Endothelial cell of umbilical vein (primary cell): ENCODE data around the gene CRIM1. TPM values are rescaled to one million over a fixed set of nuclear protein-coding genes. Genes with fewer than 3 reads are reported as not detected.
A peak's percentile ranks its signal among the peaks of the same experiment; 100 is the strongest.

Experiments
- BruUV-seq: library from RNA; stranded (reverse); fragments of 400-500 nt; replicated peaks from 2 replicates; lab custom pipeline; 2021; lab: Mats Ljungman, UMichigan
- CTCF ChIA-PET: fragments of 300-600, 350-600 bp; sonication (Branson Sonifier 250); formaldehyde crosslinking; loops from one replicate; lab custom pipeline; 2021; ENCODE audit warnings: antibody characterized with exemption, inconsistent platforms; lab: Charles Lee
- POLR2A ChIA-PET: fragments of 300-600, 350-600 bp; sonication (Branson Sonifier 250); formaldehyde crosslinking; loops from one replicate; lab custom pipeline; 2021; ENCODE audit warnings: antibody characterized with exemption, inconsistent platforms; lab: Charles Lee
- DNase-seq: peaks from one replicate; pipeline ENCODE4 v3.0.0-alpha.2; 2011; ENCODE audit warnings: low read depth, low spot score
- FAIRE-seq: peaks from 2 replicates; lab custom pipeline; 2011; peaks lifted over from hg19 to GRCh38; lab: Jason Lieb, UNC
- H2AFZ ChIP-seq: 2 replicates; pipeline ENCODE4 v1.6.0; 2012; ENCODE audit warnings: low read depth, low read length, control low read depth, inconsistent platforms
- H3K27ac ChIP-seq: 2 replicates; pipeline ENCODE4 v1.5.1; 2011; ENCODE audit warnings: low read depth, mild to moderate bottlenecking, control low read depth, low read length, moderate library complexity; ENCODE audit not compliant: insufficient read depth
- H3K27me3 ChIP-seq, 2 experiments: 2 replicates each; pipeline versions ENCODE4 v1.6.0 to v1.6.1; 2011; ENCODE audit warnings: low read length in 2 of 2, mixed read lengths in 1 of 2; ENCODE audit not compliant: control insufficient read depth in 2 of 2, insufficient read depth in 2 of 2
- H3K36me3 ChIP-seq, 2 experiments: 2 replicates in 1 of 2; 3 replicates in 1 of 2; pipeline ENCODE4 v1.5.1; 2011; ENCODE audit warnings: low read length in 2 of 2, mild to moderate bottlenecking in 1 of 2, moderate library complexity in 1 of 2; ENCODE audit not compliant: control insufficient read depth in 2 of 2, insufficient read depth in 2 of 2; ENCODE audit errors: extremely low read depth in 1 of 2
- H3K4me1 ChIP-seq: 3 replicates; pipeline ENCODE4 v1.5.1; 2011; ENCODE audit warnings: mild to moderate bottlenecking, low read length; ENCODE audit not compliant: control insufficient read depth, insufficient read depth; ENCODE audit errors: extremely low read depth
- H3K4me2 ChIP-seq: 2 replicates; pipeline ENCODE4 v1.6.1; 2011; ENCODE audit warnings: low read length, control low read depth, mixed read lengths; ENCODE audit not compliant: insufficient read depth
- H3K4me3 ChIP-seq, 3 experiments: fragments of 200-600 bp in 1 of 3; sonication (generic), shearing (Covaris generic) in 1 of 3; replicated peaks in 1 of 3; 2 replicates each; pipeline ENCODE4 v1.5.1; 2011 to 2016; ENCODE audit warnings: control low read depth in 3 of 3, low read length in 3 of 3, mild to moderate bottlenecking in 2 of 3, inconsistent platforms in 1 of 3, low read depth in 1 of 3, moderate library complexity in 1 of 3; ENCODE audit not compliant: insufficient read depth in 1 of 3
- H3K79me2 ChIP-seq: 2 replicates; pipeline ENCODE4 v1.6.0; 2012; ENCODE audit warnings: low read length, inconsistent platforms; ENCODE audit not compliant: control insufficient read depth, insufficient read depth
- H3K9ac ChIP-seq: replicated peaks from 2 replicates; pipeline ENCODE3; 2011; ENCODE audit warnings: low read length, control low read depth; ENCODE audit not compliant: insufficient read depth; ENCODE audit errors: extremely low read depth
- H3K9me1 ChIP-seq: replicated peaks from 3 replicates; pipeline ENCODE4 v1.6.0; 2011; ENCODE audit warnings: mild to moderate bottlenecking, low read length; ENCODE audit not compliant: control insufficient read depth, insufficient read depth; ENCODE audit errors: extremely low read depth
- H3K9me3 ChIP-seq: replicated peaks from 2 replicates; pipeline ENCODE4 v1.5.1; 2012; ENCODE audit warnings: low read length, inconsistent platforms; ENCODE audit not compliant: control insufficient read depth, insufficient read depth
- H4K20me1 ChIP-seq: replicated peaks from 2 replicates; pipeline ENCODE3; 2011; ENCODE audit warnings: mild to moderate bottlenecking, low read length; ENCODE audit not compliant: control insufficient read depth, insufficient read depth; ENCODE audit errors: extremely low read depth
- EZH2 ChIP-seq: IDR thresholded peaks from 2 replicates; pipeline ENCODE4 v1.6.1; 2012; ENCODE audit warnings: borderline replicate concordance, low read depth, mild to moderate bottlenecking, moderate library complexity, low read length, inconsistent platforms; ENCODE audit not compliant: severe bottlenecking
- FOS ChIP-seq: IDR thresholded peaks from 2 replicates; pipeline ENCODE4 v1.6.1; 2011; ENCODE audit warnings: mild to moderate bottlenecking, low read length, moderate library complexity, borderline replicate concordance; ENCODE audit not compliant: insufficient read depth
- GATA2 ChIP-seq: IDR thresholded peaks from 2 replicates; pipeline ENCODE4 v1.7.0; 2011; ENCODE audit warnings: low read depth, mild to moderate bottlenecking, moderate library complexity, mixed read lengths, low read length; ENCODE audit not compliant: insufficient read length, insufficient read depth
- JUN ChIP-seq: IDR thresholded peaks from 2 replicates; pipeline ENCODE4 v1.6.1; 2011; ENCODE audit warnings: borderline replicate concordance, low read depth; ENCODE audit not compliant: insufficient read length, insufficient read depth
- MAX ChIP-seq: IDR thresholded peaks from 2 replicates; pipeline ENCODE4 v1.6.1; 2011; ENCODE audit not compliant: insufficient read depth, insufficient read length
- MYC ChIP-seq: IDR thresholded peaks from one replicate; pipeline ENCODE4 v1.6.1; 2011; ENCODE audit warnings: mild to moderate bottlenecking, low read depth, low read length
- POLR2A ChIP-seq: IDR thresholded peaks from 2 replicates; pipeline ENCODE4 v1.6.1; 2012; ENCODE audit warnings: low read depth, mild to moderate bottlenecking, control low read depth, low read length
- POLR2AphosphoS5 ChIP-seq: IDR thresholded peaks from 2 replicates; pipeline ENCODE4 v1.6.1; 2012; ENCODE audit warnings: low read depth, mild to moderate bottlenecking, control low read depth, low read length, moderate library complexity; ENCODE audit not compliant: insufficient read depth
- dilution Hi-C: fragments of 300-500 bp; cut with MboI; formaldehyde crosslinking; loops from one replicate; pipeline ENCODE4 v1.15.0; 2019; ENCODE audit warnings: low sequenced_read_pairs; ENCODE audit not compliant: extremely low pct_ligation_motif_present
- intact Hi-C: fragments of 100-400 bp; cut with micrococcal nuclease; formaldehyde crosslinking; loops from one replicate; pipeline ENCODE4 v1.10.0; 2022
- polyA plus RNA-seq, 4 experiments: library from polyadenylated mRNA; depleted of rRNA in 3 of 4; stranded (reverse) in 3 of 4; unstranded in 1 of 4; fragments of >200 nt; gene quantifications; 2 replicates each; pipeline versions ENCODE4 v1.2.1 to v1.2.3, GENCODE V29; 2011 to 2012; ENCODE audit warnings: missing spikeins in 1 of 4
- total RNA-seq: library from RNA; stranded (reverse); gene quantifications from 2 replicates; pipeline ENCODE4 v1.2.3, GENCODE V29; 2021
- TF ChIP-seq, protein P1 (sequence below), 2 donors: IDR thresholded peaks; 1 replicate in 1 of 2; 2 replicates in 1 of 2; pipeline ENCODE4 v1.5.1; 2011; ENCODE audit warnings: low read length in 2 of 2, mild to moderate bottlenecking in 2 of 2, moderate library complexity in 2 of 2, control low read depth in 1 of 2, inconsistent platforms in 1 of 2, low read depth in 1 of 2; ENCODE audit not compliant: insufficient read depth in 1 of 2; ENCODE audit errors: extremely low read depth in 1 of 2

Gene CRIM1
- total and polyA plus RNA-seq, 2 donors (not counting 3 experiments of a cell fraction or from before 2014, with no cell fraction given): 422 to 649 TPM

DNA sequence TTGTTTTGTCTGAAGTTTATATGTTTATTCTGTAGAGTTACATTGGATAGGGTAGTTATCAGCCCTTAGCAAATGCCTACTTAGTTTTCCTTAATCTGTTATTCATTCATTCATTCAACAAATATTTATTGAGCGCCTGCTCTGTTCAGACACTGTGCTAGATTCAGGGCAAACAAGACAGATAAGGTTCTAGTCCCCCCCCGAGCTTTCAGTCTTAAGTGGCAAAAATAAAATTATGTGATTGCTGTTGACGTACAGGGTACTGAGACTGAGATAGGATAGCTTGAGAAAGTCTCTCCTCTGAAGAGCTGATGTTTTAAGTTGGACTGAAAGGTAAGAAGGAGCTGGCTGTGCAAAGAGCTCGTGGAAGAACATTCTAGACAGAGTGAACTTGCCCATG, 58.7 kb downstream of the CRIM1 start:
- Histone ChIP-seq H3K36me3 (peaks cover 8 to 27% of the 10 kb centered on the region in 2 experiments), H4K20me1 (peaks cover 4% of the 10 kb centered on the region), H3K27ac (peak overlapping the region; percentile 92), H2AFZ (no peak overlapping the region), H3K79me2 (peaks cover 100% of the 10 kb centered on the region), H3K9me3 (no peaks in the 10 kb centered on the region), H3K4me2 (no peak overlapping the region), H3K9me1 (peaks cover under 1% of the 10 kb centered on the region), H3K27me3 (no peaks in the 10 kb centered on the region), H3K4me3 (no peak overlapping the region), H3K9ac (peak overlapping the region; percentile 72), H3K4me1 (peaks cover 87% of the 10 kb centered on the region)
- DNase-seq (no peak), FAIRE-seq (no peak)
- intact Hi-C loops: no loop called here
- ChIA-PET CTCF (interaction anchor here (0.8 to 2.2 kb wide), 5 partner anchors 24 to 128 kb away, joined by 3 to 14 read pairs (median 6); no protein-coding TSS in a partner anchor), POLR2A (interaction anchor here (1.2 kb wide), 1 partner anchor 9 kb away, joined by 3 read pairs; no protein-coding TSS in a partner anchor)
- BruUV-seq: no TSS peak
- no peak for TF ChIP-seq POLR2A
- no peak for TF ChIP-seq MYC
- no peak for TF ChIP-seq JUN
- no peak for TF ChIP-seq EZH2
- no peak for TF ChIP-seq GATA2
- no peak for TF ChIP-seq MAX
- TF ChIP-seq FOS: no peak
- TF ChIP-seq, protein P1, sequence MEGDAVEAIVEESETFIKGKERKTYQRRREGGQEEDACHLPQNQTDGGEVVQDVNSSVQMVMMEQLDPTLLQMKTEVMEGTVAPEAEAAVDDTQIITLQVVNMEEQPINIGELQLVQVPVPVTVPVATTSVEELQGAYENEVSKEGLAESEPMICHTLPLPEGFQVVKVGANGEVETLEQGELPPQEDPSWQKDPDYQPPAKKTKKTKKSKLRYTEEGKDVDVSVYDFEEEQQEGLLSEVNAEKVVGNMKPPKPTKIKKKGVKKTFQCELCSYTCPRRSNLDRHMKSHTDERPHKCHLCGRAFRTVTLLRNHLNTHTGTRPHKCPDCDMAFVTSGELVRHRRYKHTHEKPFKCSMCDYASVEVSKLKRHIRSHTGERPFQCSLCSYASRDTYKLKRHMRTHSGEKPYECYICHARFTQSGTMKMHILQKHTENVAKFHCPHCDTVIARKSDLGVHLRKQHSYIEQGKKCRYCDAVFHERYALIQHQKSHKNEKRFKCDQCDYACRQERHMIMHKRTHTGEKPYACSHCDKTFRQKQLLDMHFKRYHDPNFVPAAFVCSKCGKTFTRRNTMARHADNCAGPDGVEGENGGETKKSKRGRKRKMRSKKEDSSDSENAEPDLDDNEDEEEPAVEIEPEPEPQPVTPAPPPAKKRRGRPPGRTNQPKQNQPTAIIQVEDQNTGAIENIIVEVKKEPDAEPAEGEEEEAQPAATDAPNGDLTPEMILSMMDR (IDR thresholded peaks at IDR 0.05; ENCODE audit: extremely low read depth in 1 of 2, insufficient read depth in 1 of 2, low read depth in 1 of 2, low read length in 2 of 2): no peak
- TF ChIP-seq POLR2AphosphoS5: no peak
- dilution Hi-C loops: no loop called here
